GM08714 (cell line): ENCODE data around the gene FOXO1.
A peak's percentile ranks its signal among the peaks of the same experiment; 100 is the strongest.

Experiments used
- H3K4me3 ChIP-seq: fragments of 200-500 bp; sonication (Bioruptor generic); 2 replicates; pipeline ENCODE4 v1.5.1; 2014; ENCODE audit warnings: mild to moderate bottlenecking, low read length, inconsistent platforms
- ZNF274 ChIP-seq: IDR thresholded peaks from 2 replicates; pipeline ENCODE4 v1.6.1; 2012; ENCODE audit warnings: mild to moderate bottlenecking, low read depth, low read length

The FOXO1 gene

GRCh38 chr13:40530961-40531360 is 135.5 kb downstream of the FOXO1 start:
- no peak overlapping the region for H3K4me3 ChIP-seq
- TF ChIP-seq ZNF274: no peak

GRCh38 chr13:40528881-40529280 is 137.6 kb downstream of the FOXO1 start:
- H3K4me3 ChIP-seq: no peak overlapping the region
- TF ChIP-seq ZNF274: no peak

DNA sequence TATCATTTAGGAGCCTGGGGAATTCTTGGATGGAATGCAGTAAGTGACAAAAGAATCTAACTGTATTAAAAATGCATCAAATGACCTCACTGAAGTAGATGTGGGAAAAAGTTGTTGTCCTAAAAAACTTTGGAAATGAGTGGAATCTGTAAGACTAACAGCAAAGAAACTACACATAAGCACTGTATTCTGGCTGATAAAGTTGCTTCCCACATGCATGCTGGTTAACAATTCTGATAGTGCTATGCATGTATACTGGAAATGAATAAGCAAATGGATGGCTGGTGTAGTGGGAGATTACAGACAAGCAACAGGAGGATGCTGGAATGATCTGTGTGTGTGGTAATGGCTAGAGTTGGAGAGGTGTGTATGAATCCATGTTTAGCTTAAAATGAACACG is 138.5 kb downstream of the FOXO1 start:
- no peak for TF ChIP-seq ZNF274
- H3K4me3 ChIP-seq: no peak overlapping the region

DNA sequence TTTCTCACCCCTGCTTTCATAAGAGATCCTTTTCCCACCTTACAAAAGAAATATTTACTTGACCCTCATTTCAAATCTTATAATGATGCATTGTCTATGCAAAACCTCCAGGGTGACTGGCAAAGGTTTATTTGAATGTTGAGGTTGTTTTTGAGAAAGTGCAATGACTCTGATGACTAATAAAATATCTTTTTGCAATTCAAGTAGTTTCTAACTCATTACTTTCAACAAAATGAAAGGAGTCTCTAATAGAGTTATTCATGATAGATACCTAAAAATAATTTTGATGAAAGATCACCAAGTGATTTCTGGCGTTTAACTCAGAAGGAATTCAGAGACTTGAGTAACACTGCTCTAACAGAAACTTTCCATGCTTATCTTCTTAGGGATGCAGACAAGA is 144.2 kb downstream of the FOXO1 start:
- no peak for TF ChIP-seq ZNF274
- no peak overlapping the region for H3K4me3 ChIP-seq

- TF ChIP-seq ZNF274: no peak
- no peak overlapping the region for H3K4me3 ChIP-seq
Observed at GRCh38 chr13:40520916-40521315, 145.5 kb downstream of the FOXO1 start.

- no peak overlapping the region for H3K4me3 ChIP-seq
- TF ChIP-seq ZNF274: no peak
Observed at GRCh38 chr13:40519637-40520036, 146.8 kb downstream of the FOXO1 start.

DNA sequence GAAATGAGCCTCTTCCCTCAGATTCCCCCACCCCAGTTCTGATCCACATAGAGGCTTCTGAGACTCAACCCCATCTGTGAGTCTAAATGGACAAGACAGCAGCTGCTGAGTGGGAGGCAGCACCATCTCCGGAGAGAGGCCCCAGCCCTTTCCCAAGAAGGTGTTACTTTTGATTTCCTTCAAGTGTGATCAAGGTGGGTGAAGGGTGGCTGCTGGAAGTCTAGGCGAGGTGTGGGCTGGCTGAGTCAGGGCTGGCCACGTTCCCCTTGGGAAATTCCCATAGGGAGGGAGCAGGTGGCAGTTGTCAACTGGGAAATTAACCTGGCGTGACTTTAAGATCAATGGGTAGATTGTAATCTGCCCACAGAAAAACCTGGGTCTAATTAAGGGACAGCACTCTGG is 148.0 kb downstream of the FOXO1 start:
- TF ChIP-seq ZNF274: no peak
- peak overlapping the region; percentile 45; the same call in 1 of the 2 replicates for H3K4me3 ChIP-seq

DNA sequence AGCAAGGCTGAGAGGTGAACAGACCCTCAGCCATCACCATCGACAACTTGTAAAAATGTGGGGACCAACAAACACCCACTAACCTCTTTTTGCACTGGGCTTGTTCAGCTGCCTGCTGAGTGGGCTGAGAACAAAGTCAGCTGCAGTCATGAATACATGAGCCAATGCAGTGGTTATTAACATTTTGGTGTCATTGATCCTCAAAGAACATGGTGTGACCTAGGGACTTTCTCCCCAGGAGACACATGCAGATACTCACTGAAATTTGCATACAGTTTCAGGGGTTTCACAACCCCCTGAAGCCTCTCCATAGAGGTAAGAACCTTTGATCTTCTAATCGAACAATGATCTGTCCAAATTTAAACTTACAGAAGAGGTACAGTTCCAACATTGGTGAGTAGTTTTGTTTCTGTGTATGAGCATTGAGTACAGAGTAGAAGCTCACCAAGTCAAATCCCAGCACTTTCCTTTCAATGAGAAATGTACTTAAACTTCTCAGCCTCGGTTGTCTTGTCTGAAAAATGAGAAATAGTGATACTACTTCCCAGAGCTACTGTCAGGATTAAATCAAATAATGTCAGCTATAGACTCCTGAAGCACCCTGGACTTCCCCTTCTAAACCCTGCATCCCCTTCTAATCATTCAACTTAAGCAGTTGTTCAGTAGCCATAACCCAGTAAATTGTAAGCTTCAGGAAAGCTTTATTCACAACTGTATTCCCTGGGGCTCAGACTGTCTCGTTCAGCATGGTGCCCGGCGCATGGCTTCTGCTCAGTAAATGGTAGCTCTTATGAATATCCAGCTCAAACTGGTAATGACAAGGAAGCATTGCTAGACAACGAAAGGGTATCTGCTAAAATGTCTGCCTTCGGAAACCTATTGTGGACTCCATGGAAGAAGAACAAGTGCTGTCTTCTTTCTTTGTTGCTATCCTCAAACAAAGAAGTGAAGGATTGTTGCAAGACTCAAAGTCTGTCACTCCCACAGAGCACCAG is 148.7 kb downstream of the FOXO1 start:
- no peak for TF ChIP-seq ZNF274
- H3K4me3 ChIP-seq: peak overlapping the region; percentile 45; the same call in 1 of the 2 replicates

- TF ChIP-seq ZNF274: no peak
Observed at GRCh38 chr13:40515702-40516101, 150.7 kb downstream of the FOXO1 start.

DNA sequence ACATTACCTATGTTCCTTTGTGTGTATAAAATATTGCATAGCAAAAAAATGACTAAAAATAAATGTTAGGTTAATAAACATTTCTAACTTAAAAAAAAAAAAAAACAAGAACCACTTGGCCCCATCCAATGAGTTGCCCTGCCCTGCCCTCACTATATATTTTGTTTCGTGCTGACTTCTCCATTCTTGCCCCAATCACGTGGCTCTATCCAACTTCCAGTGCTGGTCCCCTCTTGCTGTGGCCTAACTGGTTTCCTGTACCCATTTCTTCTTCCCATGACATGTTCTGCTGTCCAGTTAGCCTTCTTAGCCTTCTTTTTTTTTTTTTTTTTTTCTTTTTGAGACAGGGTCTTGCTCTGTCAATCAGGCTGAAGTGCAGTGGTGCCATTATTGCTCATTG is 151.6 kb downstream of the FOXO1 start:
- no peak for TF ChIP-seq ZNF274
- H3K4me3 ChIP-seq: no peak overlapping the region

More at GRCh38 chr13:40515702-40516101, 150.7 kb downstream of the FOXO1 start:
- H3K4me3 ChIP-seq: no peak overlapping the region

DNA sequence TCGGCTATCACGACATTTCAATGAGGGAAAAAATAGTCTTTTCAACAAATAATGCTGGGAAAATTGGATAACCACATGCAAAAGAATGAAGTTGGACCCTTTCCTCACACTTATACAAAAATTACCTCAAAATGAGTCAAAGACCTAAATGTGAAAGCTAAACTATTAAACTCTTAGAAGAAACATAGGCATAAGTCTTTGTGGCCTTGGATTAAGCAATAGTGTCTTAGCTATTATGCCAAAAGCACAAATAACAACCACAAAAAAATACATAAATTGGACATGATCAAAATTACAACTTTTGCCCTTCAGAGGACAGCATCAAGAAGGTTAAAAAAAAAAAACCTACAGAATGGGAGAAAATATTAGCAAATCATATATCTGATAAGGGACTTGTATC is 156.6 kb downstream of the FOXO1 start:
- no peak for TF ChIP-seq ZNF274
- H3K4me3 ChIP-seq: no peak overlapping the region

GRCh38 chr13:40508767-40509342 is 157.6 kb downstream of the FOXO1 start:
- H3K4me3 ChIP-seq: no peak overlapping the region
- TF ChIP-seq ZNF274: no peak

GRCh38 chr13:40508127-40508526 is 158.3 kb downstream of the FOXO1 start:
- no peak for TF ChIP-seq ZNF274
- H3K4me3 ChIP-seq: no peak overlapping the region

GRCh38 chr13:40506592-40507446 is 159.6 kb downstream of the FOXO1 start:
- no peak for TF ChIP-seq ZNF274
- no peak overlapping the region for H3K4me3 ChIP-seq
